ENCODE measurements around the gene NDOR1. TPM values are rescaled to one million over a fixed set of nuclear protein-coding genes. Genes with fewer than 3 reads are reported as not detected.

Gene NDOR1
- total RNA-seq, 1 experiment from 2014 or later, result 31.8 TPM

GRCh38 chr9:137225699-137226331 is 20.3 kb downstream of the NDOR1 start:
- H3K27ac Mint-ChIP-seq (ENCODE audit: unreplicated experiment), result peak overlapping the region; percentile 64

GRCh38 chr9:137226338-137227053 is 21.0 kb downstream of the NDOR1 start:
- H3K27me3 Mint-ChIP-seq (ENCODE audit: insufficient read depth, unreplicated experiment), result no peaks in the 10 kb centered on the region
- Histone ChIP-seq H3K4me3 (ENCODE audit: low read depth, low read length) (no peak overlapping the region), H3K27me3 (replicated peaks; ENCODE audit: control insufficient read depth, insufficient read depth, low read length) (no peaks in the 10 kb centered on the region), H3K9me3 (no peaks in the 10 kb centered on the region), H3K4me1 (peaks cover 38% of the 10 kb centered on the region), H3K36me3 (ENCODE audit: control insufficient read depth, insufficient read depth, low read length) (no peaks in the 10 kb centered on the region)
- intact Hi-C loops (cut with micrococcal nuclease; ENCODE audit: unreplicated experiment), result loop anchor here (1.0 to 2.0 kb wide), 4 partner anchors 10 to 110 kb away; partner anchors contain the start of genes ANAPC2 and SSNA1
- H3K27ac Mint-ChIP-seq (ENCODE audit: unreplicated experiment), result peak overlapping the region; percentile 64
- no peak overlapping the region for H3K4me3 Mint-ChIP-seq (ENCODE audit: unreplicated experiment)
- H3K36me3 Mint-ChIP-seq (ENCODE audit: insufficient read depth, unreplicated experiment), result peaks cover 11% of the 10 kb centered on the region
- ChIA-PET CTCF (interaction anchor here (1.3 to 2.4 kb wide), 8 partner anchors 10 to 64 kb away, joined by 3 to 20 read pairs (median 6); partner anchors contain the start of genes ANAPC2, LRRC26, SSNA1 and TPRN), POLR2A (interaction anchor here (0.8 kb wide), 1 partner anchor 37 kb away, joined by 3 read pairs; no protein-coding TSS in a partner anchor)
- no TSS peak for BruUV-seq (replicated peaks)
- no peak for DNase-seq
- TF ChIP-seq CTCF (IDR thresholded peaks at IDR 0.05; ENCODE audit: insufficient read depth in 1 of 2, low read depth in 1 of 2, low read length in 1 of 2, severe bottlenecking in 1 of 2, unreplicated experiment in 1 of 2), result no peak
- no peaks in the 10 kb centered on the region for H3K9me3 Mint-ChIP-seq (ENCODE audit: unreplicated experiment)
- H3K4me1 Mint-ChIP-seq (ENCODE audit: low read depth, unreplicated experiment), result peaks cover 13% of the 10 kb centered on the region

More at GRCh38 chr9:137225699-137226331, 20.3 kb downstream of the NDOR1 start:
- POLR2A ChIA-PET, result no interaction called here
- Mint-ChIP-seq H3K9me3 (ENCODE audit: unreplicated experiment) (no peaks in the 10 kb centered on the region), H3K36me3 (ENCODE audit: insufficient read depth, unreplicated experiment) (peaks cover 11% of the 10 kb centered on the region), H3K27me3 (ENCODE audit: insufficient read depth, unreplicated experiment) (no peaks in the 10 kb centered on the region), H3K4me3 (ENCODE audit: unreplicated experiment) (no peak overlapping the region), H3K4me1 (ENCODE audit: low read depth, unreplicated experiment) (peaks cover 13% of the 10 kb centered on the region)
- TF ChIP-seq CTCF (IDR thresholded peaks at IDR 0.05; ENCODE audit: insufficient read depth in 1 of 2, low read depth in 1 of 2, low read length in 1 of 2, severe bottlenecking in 1 of 2, unreplicated experiment in 1 of 2), result no peak
- no peaks in the 10 kb centered on the region for H3K27me3 ChIP-seq (replicated peaks; ENCODE audit: control insufficient read depth, insufficient read depth, low read length)
- no TSS peak for BruUV-seq (replicated peaks)
- intact Hi-C loops (cut with micrococcal nuclease; ENCODE audit: unreplicated experiment), result loop anchor here (2.0 kb wide), 3 partner anchors 37 to 109 kb away; partner anchors contain the start of genes ANAPC2 and SSNA1
- CTCF ChIA-PET, result interaction anchor here (1.3 to 2.4 kb wide), 2 partner anchors 25 to 49 kb away, joined by 3 to 6 read pairs; partner anchors contain the start of gene TPRN
- H3K4me3 ChIP-seq (ENCODE audit: low read depth, low read length), result no peak overlapping the region
- peaks cover 33% of the 10 kb centered on the region for H3K4me1 ChIP-seq
- no peak for DNase-seq
- no peaks in the 10 kb centered on the region for H3K9me3 ChIP-seq
- no peaks in the 10 kb centered on the region for H3K36me3 ChIP-seq (ENCODE audit: control insufficient read depth, insufficient read depth, low read length)

Measured in Caco-2 (cell line).